ENCODE data around the gene TSGA10IP.

TSGA10IP gene

GRCh38 chr11:65977621-65978390, 32.5 kb downstream of the TSGA10IP start:
- no peak for DNase-seq

- no peak for DNase-seq
Observed at GRCh38 chr11:65978391-65979238, 33.3 kb downstream of the TSGA10IP start.

- no peak for DNase-seq
Observed at GRCh38 chr11:65979261-65979759, 34.0 kb downstream of the TSGA10IP start.

- DNase-seq = no peak
Observed at GRCh38 chr11:65981101-65981740, 35.9 kb downstream of the TSGA10IP start.

- DNase-seq = no peak
Observed at GRCh38 chr11:65981972-65982823, 36.9 kb downstream of the TSGA10IP start.

- no peak for DNase-seq
Observed at GRCh38 chr11:65982824-65983588, 37.7 kb downstream of the TSGA10IP start.

GRCh38 chr11:65983589-65983987, 38.3 kb downstream of the TSGA10IP start:
- DNase-seq = no peak

GRCh38 chr11:65987336-65987735, 42.1 kb downstream of the TSGA10IP start:
- no peak for DNase-seq

- peak; percentile 78 for DNase-seq
Observed at GRCh38 chr11:65988791-65989592, 43.7 kb downstream of the TSGA10IP start.

GRCh38 chr11:65992056-65992455, 46.8 kb downstream of the TSGA10IP start:
- DNase-seq = no peak

GRCh38 chr11:65997286-65997685, 52.0 kb downstream of the TSGA10IP start:
- DNase-seq = no peak

- peak; percentile 93 for DNase-seq
Observed at GRCh38 chr11:66001942-66002647, 56.8 kb downstream of the TSGA10IP start, which contains the start of the genes BANF1 and EIF1AD. Gene BANF1, plus strand, starts transcription at chr11:66002503. Its CDS starts 748 bp downstream, at chr11:66003251. Gene EIF1AD, minus strand, starts transcription at chr11:66002157. Its CDS starts 1,768 bp downstream, at chr11:66000389.

- no peak for DNase-seq
Observed at GRCh38 chr11:66002648-66003225, 57.5 kb downstream of the TSGA10IP start.

GRCh38 chr11:66003291-66003690, 58.0 kb downstream of the TSGA10IP start:
- no peak for DNase-seq

GRCh38 chr11:66004186-66004585, 58.9 kb downstream of the TSGA10IP start:
- no peak for DNase-seq

- no peak for DNase-seq
Observed at GRCh38 chr11:66006134-66006890, 61.0 kb downstream of the TSGA10IP start.

- DNase-seq = no peak
Observed at GRCh38 chr11:66006891-66007176, 61.6 kb downstream of the TSGA10IP start.

GRCh38 chr11:66007201-66007634, 61.9 kb downstream of the TSGA10IP start:
- no peak for DNase-seq

GRCh38 chr11:66008095-66008467, 62.8 kb downstream of the TSGA10IP start:
- no peak for DNase-seq

Measured in NCI-H1048 (cell line).